Astrocyte (in vitro differentiated cells and primary cell): ENCODE results near the gene POU3F3.

Experiments
- EZH2 ChIP-seq: IDR thresholded peaks from 2 replicates; pipeline ENCODE4 v1.6.1; 2012; ENCODE audit warnings: mild to moderate bottlenecking, low read length, inconsistent platforms; ENCODE audit not compliant: insufficient read depth
- TF ChIP-seq, protein P1 (sequence below): IDR thresholded peaks from 2 replicates; pipeline ENCODE4 v1.5.1; 2011; ENCODE audit warnings: low read depth, mild to moderate bottlenecking, inconsistent platforms, low read length, moderate library complexity; ENCODE audit not compliant: insufficient read depth

- TF ChIP-seq, protein P1, sequence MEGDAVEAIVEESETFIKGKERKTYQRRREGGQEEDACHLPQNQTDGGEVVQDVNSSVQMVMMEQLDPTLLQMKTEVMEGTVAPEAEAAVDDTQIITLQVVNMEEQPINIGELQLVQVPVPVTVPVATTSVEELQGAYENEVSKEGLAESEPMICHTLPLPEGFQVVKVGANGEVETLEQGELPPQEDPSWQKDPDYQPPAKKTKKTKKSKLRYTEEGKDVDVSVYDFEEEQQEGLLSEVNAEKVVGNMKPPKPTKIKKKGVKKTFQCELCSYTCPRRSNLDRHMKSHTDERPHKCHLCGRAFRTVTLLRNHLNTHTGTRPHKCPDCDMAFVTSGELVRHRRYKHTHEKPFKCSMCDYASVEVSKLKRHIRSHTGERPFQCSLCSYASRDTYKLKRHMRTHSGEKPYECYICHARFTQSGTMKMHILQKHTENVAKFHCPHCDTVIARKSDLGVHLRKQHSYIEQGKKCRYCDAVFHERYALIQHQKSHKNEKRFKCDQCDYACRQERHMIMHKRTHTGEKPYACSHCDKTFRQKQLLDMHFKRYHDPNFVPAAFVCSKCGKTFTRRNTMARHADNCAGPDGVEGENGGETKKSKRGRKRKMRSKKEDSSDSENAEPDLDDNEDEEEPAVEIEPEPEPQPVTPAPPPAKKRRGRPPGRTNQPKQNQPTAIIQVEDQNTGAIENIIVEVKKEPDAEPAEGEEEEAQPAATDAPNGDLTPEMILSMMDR = no peak
- no peak for TF ChIP-seq EZH2
These were observed 34.8 kb downstream of the POU3F3 start for GRCh38 chr2:104888489-104889258.
